ENCODE data around the gene MUC6. TPM values are rescaled to one million over a fixed set of nuclear protein-coding genes. Genes with fewer than 3 reads are reported as not detected.

The MUC6 gene
- total and polyA plus RNA-seq, 12 donors, result 0.01 to 0.07 TPM; not detected in 10

DNA sequence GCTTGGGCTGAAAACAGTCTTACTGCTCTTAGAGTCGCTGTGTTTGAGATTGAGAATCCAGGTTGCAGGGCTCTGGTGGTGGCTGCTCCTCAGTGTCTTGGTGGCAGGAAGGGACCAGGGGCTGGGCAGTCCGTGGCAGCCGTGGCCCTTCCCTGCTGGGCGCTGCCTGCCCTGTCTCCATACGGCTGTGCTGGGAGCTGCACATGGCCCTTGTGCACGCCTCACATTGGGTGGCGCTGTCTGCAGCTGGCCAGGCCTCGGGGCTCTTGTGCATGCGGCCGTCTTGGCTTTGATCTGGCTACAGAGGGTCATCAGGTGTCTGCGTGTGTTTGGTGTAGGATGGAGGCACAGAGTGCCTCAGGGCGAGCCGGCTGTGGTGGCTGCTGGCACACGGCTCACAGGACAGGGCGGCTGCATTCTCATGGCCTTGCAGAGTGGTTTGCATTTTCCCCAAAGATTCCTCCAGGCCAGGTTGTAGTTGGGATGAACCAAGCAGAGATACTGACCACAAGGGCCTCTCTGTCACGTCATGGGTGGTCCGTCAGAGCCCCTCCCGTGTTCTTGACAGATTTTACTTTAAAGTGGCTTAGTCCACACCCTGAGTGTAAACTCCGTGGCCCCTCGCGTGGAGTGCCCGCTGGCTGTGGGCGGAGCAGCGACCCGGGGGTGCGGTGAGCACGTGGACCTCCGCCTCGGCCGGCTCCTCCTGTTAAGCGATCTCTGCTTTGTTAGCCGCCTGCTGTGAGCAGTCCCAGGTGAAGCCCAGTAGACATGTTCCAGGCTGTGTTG lies 34.7 kb downstream of the MUC6 start:
- Histone ChIP-seq H3K4me1 (peaks cover 0 to 11% (median 0%) of the 10 kb centered on the region in 9 donors), H3K36me3 (peaks cover 0 to 100% (median 29%) of the 10 kb centered on the region in 9 donors), H3K4me3 (no peak overlapping the region), H3K9me3 (no peaks in the 10 kb centered on the region), H3K27me3 (no peaks in the 10 kb centered on the region), H3K27ac (no peak overlapping the region)
- ATAC-seq (no peak), DNase-seq (no peak)
- WGBS, 2 donors, result 95% methylated on average over 32 of the region's 32 CpGs
- TF ChIP-seq, protein P1, sequence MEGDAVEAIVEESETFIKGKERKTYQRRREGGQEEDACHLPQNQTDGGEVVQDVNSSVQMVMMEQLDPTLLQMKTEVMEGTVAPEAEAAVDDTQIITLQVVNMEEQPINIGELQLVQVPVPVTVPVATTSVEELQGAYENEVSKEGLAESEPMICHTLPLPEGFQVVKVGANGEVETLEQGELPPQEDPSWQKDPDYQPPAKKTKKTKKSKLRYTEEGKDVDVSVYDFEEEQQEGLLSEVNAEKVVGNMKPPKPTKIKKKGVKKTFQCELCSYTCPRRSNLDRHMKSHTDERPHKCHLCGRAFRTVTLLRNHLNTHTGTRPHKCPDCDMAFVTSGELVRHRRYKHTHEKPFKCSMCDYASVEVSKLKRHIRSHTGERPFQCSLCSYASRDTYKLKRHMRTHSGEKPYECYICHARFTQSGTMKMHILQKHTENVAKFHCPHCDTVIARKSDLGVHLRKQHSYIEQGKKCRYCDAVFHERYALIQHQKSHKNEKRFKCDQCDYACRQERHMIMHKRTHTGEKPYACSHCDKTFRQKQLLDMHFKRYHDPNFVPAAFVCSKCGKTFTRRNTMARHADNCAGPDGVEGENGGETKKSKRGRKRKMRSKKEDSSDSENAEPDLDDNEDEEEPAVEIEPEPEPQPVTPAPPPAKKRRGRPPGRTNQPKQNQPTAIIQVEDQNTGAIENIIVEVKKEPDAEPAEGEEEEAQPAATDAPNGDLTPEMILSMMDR (IDR thresholded peaks at IDR 0.05), result no peak
- intact Hi-C loops (cut with DNase I), result no loop called here

DNA sequence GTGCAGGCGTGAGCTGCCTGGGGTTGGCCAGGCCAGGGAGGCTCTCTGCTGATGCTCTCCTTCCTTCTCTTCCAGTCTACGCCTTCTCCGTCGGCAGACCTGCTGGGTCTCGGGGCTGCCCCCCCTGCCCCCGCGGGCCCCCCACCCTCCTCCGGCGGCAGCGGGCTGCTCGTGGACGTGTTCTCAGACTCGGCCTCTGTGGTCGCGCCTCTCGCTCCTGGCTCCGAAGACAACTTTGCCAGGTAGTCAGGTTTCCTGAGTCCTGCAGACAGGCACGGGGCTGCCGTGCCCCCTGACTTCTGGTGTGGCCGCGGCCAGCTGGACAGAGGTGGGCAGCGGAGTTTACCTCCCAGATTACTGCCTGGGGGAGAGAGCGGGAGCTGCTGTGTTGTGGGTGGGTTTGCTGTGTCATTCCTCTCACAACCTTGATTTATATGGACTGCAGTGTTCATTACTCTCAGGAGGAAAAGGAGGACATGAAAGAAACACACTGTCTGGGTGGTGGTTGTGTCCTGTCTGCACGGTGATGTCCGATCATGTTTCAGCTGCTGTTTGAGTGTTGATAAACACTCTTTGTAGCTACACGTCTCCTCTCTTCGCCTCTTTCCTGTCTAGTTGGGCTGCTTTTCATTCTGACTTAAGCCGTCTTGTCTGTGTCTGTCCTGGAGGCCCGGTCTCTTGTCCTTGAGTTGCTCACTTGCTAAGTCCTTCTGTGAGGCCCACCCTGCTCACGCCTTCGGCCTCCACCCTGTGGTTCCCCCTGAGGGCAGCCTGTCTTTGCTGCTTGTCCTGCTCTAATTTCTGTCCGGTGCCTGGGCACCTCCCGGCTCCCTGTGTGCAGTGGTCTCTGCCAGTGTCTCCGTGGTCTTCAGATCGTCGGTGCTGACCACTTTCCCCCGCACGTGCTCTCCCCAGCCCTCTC lies 35.9 kb downstream of the MUC6 start:
- Histone ChIP-seq H3K27me3 (no peaks in the 10 kb centered on the region), H3K27ac (no peak overlapping the region), H3K9me3 (no peaks in the 10 kb centered on the region), H3K36me3 (peaks cover 0 to 100% (median 29%) of the 10 kb centered on the region in 9 donors), H3K4me3 (no peak overlapping the region), H3K4me1 (peaks cover 0 to 4% (median 0%) of the 10 kb centered on the region in 9 donors)
- intact Hi-C loops (cut with DNase I), result no loop called here
- no peak for DNase-seq
- TF ChIP-seq, protein P1 (IDR thresholded peaks at IDR 0.05), result no peak
- 93% methylated on average over 38 of the region's 38 CpGs for WGBS, 2 donors
- no peak for ATAC-seq

DNA sequence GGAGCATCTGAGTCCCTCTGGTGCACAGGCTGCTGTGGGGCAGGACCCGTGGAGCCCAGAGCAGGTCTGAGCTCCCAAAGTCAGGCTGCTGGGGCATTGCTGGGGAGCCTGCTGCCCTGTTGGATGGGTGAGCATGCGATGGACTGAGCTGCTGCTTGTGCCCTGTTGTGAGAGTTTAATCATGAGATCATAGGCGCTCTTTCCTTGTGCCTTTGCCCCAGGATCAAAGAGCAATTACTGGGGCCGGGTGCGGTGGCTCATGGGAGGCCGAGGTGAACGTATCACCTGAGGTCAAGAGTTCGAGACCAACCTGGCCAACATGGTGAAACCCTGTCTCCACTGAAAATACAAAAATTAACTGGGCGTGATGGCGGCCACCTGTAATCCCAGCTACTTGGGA lies 37.5 kb downstream of the MUC6 start:
- H3K9me3 ChIP-seq, result no peaks in the 10 kb centered on the region
- H3K27ac ChIP-seq, result no peak overlapping the region
- intact Hi-C loops (cut with DNase I), result no loop called here
- TF ChIP-seq, protein P1 (IDR thresholded peaks at IDR 0.05), result no peak
- 97% methylated on average over 10 of the region's 10 CpGs for WGBS, 2 donors
- peaks cover 0 to 4% (median 0%) of the 10 kb centered on the region in 9 donors for H3K4me1 ChIP-seq
- no peaks in the 10 kb centered on the region for H3K27me3 ChIP-seq
- peaks cover 0 to 98% (median 40%) of the 10 kb centered on the region in 9 donors for H3K36me3 ChIP-seq
- no peak overlapping the region for H3K4me3 ChIP-seq
- DNase-seq (no peak), ATAC-seq (no peak)

DNA sequence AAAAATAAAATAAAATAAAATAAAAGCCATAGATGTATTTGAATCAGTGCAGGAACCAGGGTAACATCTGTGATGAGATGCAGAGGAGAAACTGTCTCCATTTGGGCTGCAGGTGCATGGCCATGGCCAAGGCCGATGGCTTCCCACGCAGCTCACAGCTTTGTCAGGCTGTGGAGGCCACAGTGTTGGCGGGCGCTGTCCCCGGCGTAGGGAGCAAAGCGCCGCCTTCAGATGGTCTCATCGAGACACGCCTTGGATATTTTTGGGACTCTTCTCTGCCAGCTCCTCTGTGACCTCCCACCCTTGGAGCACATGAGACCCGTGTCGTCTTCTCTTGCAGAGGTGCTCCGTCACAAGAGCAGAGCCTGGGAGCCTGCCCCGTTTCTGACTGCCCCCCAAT lies 38.6 kb downstream of the MUC6 start:
- no peak for DNase-seq
- WGBS, 2 donors, result 90% methylated on average over 14 of the region's 14 CpGs
- no peaks in the 10 kb centered on the region for H3K27me3 ChIP-seq
- no peak overlapping the region for H3K27ac ChIP-seq
- H3K4me3 ChIP-seq, result no peak overlapping the region
- intact Hi-C loops (cut with DNase I), result no loop called here
- no peak for ATAC-seq
- no peaks in the 10 kb centered on the region for H3K9me3 ChIP-seq
- TF ChIP-seq, protein P1 (IDR thresholded peaks at IDR 0.05), result no peak
- H3K36me3 ChIP-seq, result peaks cover 0 to 98% (median 37%) of the 10 kb centered on the region in 9 donors
- peaks cover 0 to 4% (median 0%) of the 10 kb centered on the region in 9 donors for H3K4me1 ChIP-seq

All from heart right ventricle (tissue), 16 donors.